Endothelial cell of umbilical vein (primary cell): ENCODE measurements around the gene NT5C. TPM values are rescaled to one million over a fixed set of nuclear protein-coding genes. Genes with fewer than 3 reads are reported as not detected.

Experiments used
- BruUV-seq: library from RNA; stranded (reverse); fragments of 400-500 nt; replicated peaks from 2 replicates; lab custom pipeline; 2021; lab: Mats Ljungman, UMichigan
- CTCF ChIA-PET: fragments of 300-600, 350-600 bp; sonication (Branson Sonifier 250); formaldehyde crosslinking; loops from one replicate; lab custom pipeline; 2021; ENCODE audit warnings: antibody characterized with exemption, inconsistent platforms; lab: Charles Lee
- POLR2A ChIA-PET: fragments of 300-600, 350-600 bp; sonication (Branson Sonifier 250); formaldehyde crosslinking; loops from one replicate; lab custom pipeline; 2021; ENCODE audit warnings: antibody characterized with exemption, inconsistent platforms; lab: Charles Lee
- DNase-seq: peaks from one replicate; pipeline ENCODE4 v3.0.0-alpha.2; 2011; ENCODE audit warnings: low read depth, low spot score
- FAIRE-seq: peaks from 2 replicates; lab custom pipeline; 2011; peaks lifted over from hg19 to GRCh38; lab: Jason Lieb, UNC
- H2AFZ ChIP-seq: 2 replicates; pipeline ENCODE4 v1.6.0; 2012; ENCODE audit warnings: low read depth, low read length, control low read depth, inconsistent platforms
- H3K27ac ChIP-seq: 2 replicates; pipeline ENCODE4 v1.5.1; 2011; ENCODE audit warnings: low read depth, mild to moderate bottlenecking, control low read depth, low read length, moderate library complexity; ENCODE audit not compliant: insufficient read depth
- H3K27me3 ChIP-seq, 2 experiments: 2 replicates each; pipeline versions ENCODE4 v1.6.0 to v1.6.1; 2011; ENCODE audit warnings: low read length in 2 of 2, mixed read lengths in 1 of 2; ENCODE audit not compliant: control insufficient read depth in 2 of 2, insufficient read depth in 2 of 2
- H3K36me3 ChIP-seq, 2 experiments: 2 replicates in 1 of 2; 3 replicates in 1 of 2; pipeline ENCODE4 v1.5.1; 2011; ENCODE audit warnings: low read length in 2 of 2, mild to moderate bottlenecking in 1 of 2, moderate library complexity in 1 of 2; ENCODE audit not compliant: control insufficient read depth in 2 of 2, insufficient read depth in 2 of 2; ENCODE audit errors: extremely low read depth in 1 of 2
- H3K4me1 ChIP-seq: 3 replicates; pipeline ENCODE4 v1.5.1; 2011; ENCODE audit warnings: mild to moderate bottlenecking, low read length; ENCODE audit not compliant: control insufficient read depth, insufficient read depth; ENCODE audit errors: extremely low read depth
- H3K4me2 ChIP-seq: 2 replicates; pipeline ENCODE4 v1.6.1; 2011; ENCODE audit warnings: low read length, control low read depth, mixed read lengths; ENCODE audit not compliant: insufficient read depth
- H3K4me3 ChIP-seq, 3 experiments: fragments of 200-600 bp in 1 of 3; sonication (generic), shearing (Covaris generic) in 1 of 3; replicated peaks in 1 of 3; 2 replicates each; pipeline ENCODE4 v1.5.1; 2011 to 2016; ENCODE audit warnings: control low read depth in 3 of 3, low read length in 3 of 3, mild to moderate bottlenecking in 2 of 3, inconsistent platforms in 1 of 3, low read depth in 1 of 3, moderate library complexity in 1 of 3; ENCODE audit not compliant: insufficient read depth in 1 of 3
- H3K79me2 ChIP-seq: 2 replicates; pipeline ENCODE4 v1.6.0; 2012; ENCODE audit warnings: low read length, inconsistent platforms; ENCODE audit not compliant: control insufficient read depth, insufficient read depth
- H3K9ac ChIP-seq: replicated peaks from 2 replicates; pipeline ENCODE3; 2011; ENCODE audit warnings: low read length, control low read depth; ENCODE audit not compliant: insufficient read depth; ENCODE audit errors: extremely low read depth
- H3K9me1 ChIP-seq: replicated peaks from 3 replicates; pipeline ENCODE4 v1.6.0; 2011; ENCODE audit warnings: mild to moderate bottlenecking, low read length; ENCODE audit not compliant: control insufficient read depth, insufficient read depth; ENCODE audit errors: extremely low read depth
- H3K9me3 ChIP-seq: replicated peaks from 2 replicates; pipeline ENCODE4 v1.5.1; 2012; ENCODE audit warnings: low read length, inconsistent platforms; ENCODE audit not compliant: control insufficient read depth, insufficient read depth
- H4K20me1 ChIP-seq: replicated peaks from 2 replicates; pipeline ENCODE3; 2011; ENCODE audit warnings: mild to moderate bottlenecking, low read length; ENCODE audit not compliant: control insufficient read depth, insufficient read depth; ENCODE audit errors: extremely low read depth
- EZH2 ChIP-seq: IDR thresholded peaks from 2 replicates; pipeline ENCODE4 v1.6.1; 2012; ENCODE audit warnings: borderline replicate concordance, low read depth, mild to moderate bottlenecking, moderate library complexity, low read length, inconsistent platforms; ENCODE audit not compliant: severe bottlenecking
- FOS ChIP-seq: IDR thresholded peaks from 2 replicates; pipeline ENCODE4 v1.6.1; 2011; ENCODE audit warnings: mild to moderate bottlenecking, low read length, moderate library complexity, borderline replicate concordance; ENCODE audit not compliant: insufficient read depth
- GATA2 ChIP-seq: IDR thresholded peaks from 2 replicates; pipeline ENCODE4 v1.7.0; 2011; ENCODE audit warnings: low read depth, mild to moderate bottlenecking, moderate library complexity, mixed read lengths, low read length; ENCODE audit not compliant: insufficient read length, insufficient read depth
- JUN ChIP-seq: IDR thresholded peaks from 2 replicates; pipeline ENCODE4 v1.6.1; 2011; ENCODE audit warnings: borderline replicate concordance, low read depth; ENCODE audit not compliant: insufficient read length, insufficient read depth
- MYC ChIP-seq: IDR thresholded peaks from one replicate; pipeline ENCODE4 v1.6.1; 2011; ENCODE audit warnings: mild to moderate bottlenecking, low read depth, low read length
- POLR2A ChIP-seq: IDR thresholded peaks from 2 replicates; pipeline ENCODE4 v1.6.1; 2012; ENCODE audit warnings: low read depth, mild to moderate bottlenecking, control low read depth, low read length
- POLR2AphosphoS5 ChIP-seq: IDR thresholded peaks from 2 replicates; pipeline ENCODE4 v1.6.1; 2012; ENCODE audit warnings: low read depth, mild to moderate bottlenecking, control low read depth, low read length, moderate library complexity; ENCODE audit not compliant: insufficient read depth
- dilution Hi-C: fragments of 300-500 bp; cut with MboI; formaldehyde crosslinking; loops from one replicate; pipeline ENCODE4 v1.15.0; 2019; ENCODE audit warnings: low sequenced_read_pairs; ENCODE audit not compliant: extremely low pct_ligation_motif_present
- intact Hi-C: fragments of 100-400 bp; cut with micrococcal nuclease; formaldehyde crosslinking; loops from one replicate; pipeline ENCODE4 v1.10.0; 2022
- polyA plus RNA-seq, 4 experiments: library from polyadenylated mRNA; depleted of rRNA in 3 of 4; stranded (reverse) in 3 of 4; unstranded in 1 of 4; fragments of >200 nt; gene quantifications; 2 replicates each; pipeline versions ENCODE4 v1.2.1 to v1.2.3, GENCODE V29; 2011 to 2012; ENCODE audit warnings: missing spikeins in 1 of 4
- total RNA-seq: library from RNA; stranded (reverse); gene quantifications from 2 replicates; pipeline ENCODE4 v1.2.3, GENCODE V29; 2021
- TF ChIP-seq, protein P1 (sequence below), 2 donors: IDR thresholded peaks; 1 replicate in 1 of 2; 2 replicates in 1 of 2; pipeline ENCODE4 v1.5.1; 2011; ENCODE audit warnings: low read length in 2 of 2, mild to moderate bottlenecking in 2 of 2, moderate library complexity in 2 of 2, control low read depth in 1 of 2, inconsistent platforms in 1 of 2, low read depth in 1 of 2; ENCODE audit not compliant: insufficient read depth in 1 of 2; ENCODE audit errors: extremely low read depth in 1 of 2
- TF ChIP-seq, protein P2 (sequence below): IDR thresholded peaks from 2 replicates; pipeline ENCODE4 v1.6.1; 2011; ENCODE audit not compliant: insufficient read depth, insufficient read length

The NT5C gene
- total and polyA plus RNA-seq, 2 donors (not counting 3 experiments of a cell fraction or from before 2014, with no cell fraction given), result 29.1 to 39.2 TPM

DNA sequence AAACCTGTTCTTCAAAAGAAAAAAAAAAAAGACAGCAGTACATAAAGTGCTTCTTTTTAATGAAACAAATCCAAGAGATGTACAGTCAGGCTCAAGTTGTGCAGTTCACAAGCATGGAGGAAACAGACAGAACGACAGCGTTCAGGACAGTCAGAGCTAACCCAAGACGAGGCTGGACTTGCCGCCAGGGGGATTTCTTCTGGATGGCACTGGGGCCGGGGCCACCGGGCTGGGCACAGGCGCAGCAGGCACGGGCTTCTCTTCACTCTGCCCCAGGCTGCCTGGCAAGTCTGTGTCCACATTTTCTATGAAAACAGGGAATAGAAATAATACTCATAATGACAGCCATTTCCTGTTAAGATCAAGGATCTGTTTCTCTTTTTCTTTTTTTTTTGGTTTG lies 4.4 kb upstream of the NT5C start:
- no peaks in the 10 kb centered on the region for H3K27me3 ChIP-seq
- peak; percentile 32 for DNase-seq
- dilution Hi-C loops, result no loop called here

DNA sequence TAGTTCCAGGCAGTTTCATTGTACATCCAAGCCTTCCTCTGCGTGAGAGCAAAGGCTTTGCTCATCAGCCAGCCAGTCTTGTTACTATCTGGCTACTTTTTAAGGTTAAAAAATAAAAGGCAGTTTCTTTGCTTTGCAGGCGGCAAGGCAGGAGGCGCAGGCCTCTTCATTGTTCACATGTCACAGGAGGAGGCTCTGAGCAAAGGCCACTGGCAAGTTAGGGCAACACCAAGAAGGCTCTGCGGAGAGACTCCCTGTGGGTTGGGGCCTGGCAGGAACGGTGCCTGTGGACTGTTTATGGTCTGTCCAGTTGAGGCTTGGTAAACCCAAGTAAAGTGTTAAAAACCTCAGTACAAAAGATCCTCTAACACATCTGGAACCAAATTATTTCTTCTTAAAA lies 3.9 kb upstream of the NT5C start:
- no peak overlapping the region for H3K27ac ChIP-seq
- DNase-seq (no peak), FAIRE-seq (no peak)
- ChIA-PET CTCF (interaction anchor here (1.1 to 8.8 kb wide), 2 partner anchors 10 to 21 kb away, joined by 3 to 138 read pairs; no protein-coding TSS in a partner anchor), POLR2A (no interaction called here)
- no peak overlapping the region for H2AFZ ChIP-seq
- peaks cover 7 to 10% of the 10 kb centered on the region in 2 experiments for H3K36me3 ChIP-seq
- TF ChIP-seq, protein P1, sequence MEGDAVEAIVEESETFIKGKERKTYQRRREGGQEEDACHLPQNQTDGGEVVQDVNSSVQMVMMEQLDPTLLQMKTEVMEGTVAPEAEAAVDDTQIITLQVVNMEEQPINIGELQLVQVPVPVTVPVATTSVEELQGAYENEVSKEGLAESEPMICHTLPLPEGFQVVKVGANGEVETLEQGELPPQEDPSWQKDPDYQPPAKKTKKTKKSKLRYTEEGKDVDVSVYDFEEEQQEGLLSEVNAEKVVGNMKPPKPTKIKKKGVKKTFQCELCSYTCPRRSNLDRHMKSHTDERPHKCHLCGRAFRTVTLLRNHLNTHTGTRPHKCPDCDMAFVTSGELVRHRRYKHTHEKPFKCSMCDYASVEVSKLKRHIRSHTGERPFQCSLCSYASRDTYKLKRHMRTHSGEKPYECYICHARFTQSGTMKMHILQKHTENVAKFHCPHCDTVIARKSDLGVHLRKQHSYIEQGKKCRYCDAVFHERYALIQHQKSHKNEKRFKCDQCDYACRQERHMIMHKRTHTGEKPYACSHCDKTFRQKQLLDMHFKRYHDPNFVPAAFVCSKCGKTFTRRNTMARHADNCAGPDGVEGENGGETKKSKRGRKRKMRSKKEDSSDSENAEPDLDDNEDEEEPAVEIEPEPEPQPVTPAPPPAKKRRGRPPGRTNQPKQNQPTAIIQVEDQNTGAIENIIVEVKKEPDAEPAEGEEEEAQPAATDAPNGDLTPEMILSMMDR (IDR thresholded peaks at IDR 0.05; ENCODE audit: extremely low read depth in 1 of 2, insufficient read depth in 1 of 2, low read depth in 1 of 2, low read length in 2 of 2), result no peak
- TF ChIP-seq MYC (no peak), JUN (no peak), POLR2A (no peak), POLR2AphosphoS5 (no peak), GATA2 (no peak), EZH2 (no peak), FOS (no peak)
- TF ChIP-seq, protein P2, sequence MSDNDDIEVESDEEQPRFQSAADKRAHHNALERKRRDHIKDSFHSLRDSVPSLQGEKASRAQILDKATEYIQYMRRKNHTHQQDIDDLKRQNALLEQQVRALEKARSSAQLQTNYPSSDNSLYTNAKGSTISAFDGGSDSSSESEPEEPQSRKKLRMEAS, result no peak
- dilution Hi-C loops, result no loop called here
- H4K20me1 ChIP-seq, result no peaks in the 10 kb centered on the region
- no peaks in the 10 kb centered on the region for H3K27me3 ChIP-seq
- no peak overlapping the region for H3K4me2 ChIP-seq
- no peak overlapping the region for H3K9ac ChIP-seq
- peaks cover 4% of the 10 kb centered on the region for H3K79me2 ChIP-seq
- H3K4me1 ChIP-seq, result peaks cover 8% of the 10 kb centered on the region
- H3K9me1 ChIP-seq, result no peaks in the 10 kb centered on the region
- BruUV-seq, result TSS peak; percentile 16
- no peaks in the 10 kb centered on the region for H3K9me3 ChIP-seq
- intact Hi-C loops, result no loop called here
- no peak overlapping the region for H3K4me3 ChIP-seq

More for the DNA sequence above, 4.4 kb upstream of the NT5C start:
- POLR2A ChIA-PET, result interaction anchor here (0.6 kb wide), 1 partner anchor 9 kb away, joined by 3 read pairs; no protein-coding TSS in a partner anchor
- peaks cover 9 to 10% of the 10 kb centered on the region in 2 experiments for H3K36me3 ChIP-seq
- no peaks in the 10 kb centered on the region for H4K20me1 ChIP-seq
- no TSS peak for BruUV-seq
- no peak overlapping the region for H3K27ac ChIP-seq
- CTCF ChIA-PET, result interaction anchor here (0.7 to 8.8 kb wide), 3 partner anchors 10 to 36 kb away, joined by 3 to 138 read pairs (median 3); no protein-coding TSS in a partner anchor
- TF ChIP-seq, protein P1 (IDR thresholded peaks at IDR 0.05; ENCODE audit: extremely low read depth in 1 of 2, insufficient read depth in 1 of 2, low read depth in 1 of 2, low read length in 2 of 2), result peak in 1 of 2 donors; percentile 47
- TF ChIP-seq FOS, result no peak
- intact Hi-C loops, result no loop called here
- peaks cover 5% of the 10 kb centered on the region for H3K4me1 ChIP-seq
- H3K9ac ChIP-seq, result no peak overlapping the region
- H3K9me1 ChIP-seq, result no peaks in the 10 kb centered on the region
- H3K79me2 ChIP-seq, result peaks cover 7% of the 10 kb centered on the region
- FAIRE-seq, result peak; percentile 50
- no peak overlapping the region for H3K4me3 ChIP-seq
- H3K9me3 ChIP-seq, result no peaks in the 10 kb centered on the region
- H3K4me2 ChIP-seq, result no peak overlapping the region
- no peak overlapping the region for H2AFZ ChIP-seq
